Nephron (organoid): ENCODE results near the gene RAB12.

Source experiments
- H3K27ac Mint-ChIP-seq, 3 experiments: 2 replicates each; pipeline ENCODE4 v1.8.0; 2020; ENCODE audit warnings: mixed read lengths in 3 of 3, mild to moderate bottlenecking in 2 of 3, moderate library complexity in 1 of 3
- H3K27me3 Mint-ChIP-seq: 2 replicates; pipeline ENCODE4 v1.8.0; 2021; ENCODE audit warnings: low read depth, mild to moderate bottlenecking, moderate library complexity, mixed read lengths
- H3K36me3 Mint-ChIP-seq: 2 replicates; pipeline ENCODE4 v1.8.0; 2020; ENCODE audit warnings: low read depth, mixed read lengths
- H3K4me1 Mint-ChIP-seq: 2 replicates; pipeline ENCODE4 v1.8.0; 2020; ENCODE audit warnings: mixed read lengths
- H3K4me3 Mint-ChIP-seq, 3 experiments: 2 replicates each; pipeline ENCODE4 v1.8.0; 2020; ENCODE audit warnings: mild to moderate bottlenecking in 3 of 3, mixed read lengths in 3 of 3, moderate library complexity in 2 of 3
- H3K9me3 Mint-ChIP-seq: 2 replicates; pipeline ENCODE4 v1.8.0; 2020; ENCODE audit warnings: mixed read lengths
- CTCF ChIP-seq, 3 experiments: fragments of 200-600 bp; sonication (generic); IDR thresholded peaks; one replicate each; pipeline ENCODE4 v1.5.0; 2021; ENCODE audit warnings: antibody characterized with exemption in 3 of 3; ENCODE audit not compliant: unreplicated experiment in 3 of 3

The RAB12 gene

DNA sequence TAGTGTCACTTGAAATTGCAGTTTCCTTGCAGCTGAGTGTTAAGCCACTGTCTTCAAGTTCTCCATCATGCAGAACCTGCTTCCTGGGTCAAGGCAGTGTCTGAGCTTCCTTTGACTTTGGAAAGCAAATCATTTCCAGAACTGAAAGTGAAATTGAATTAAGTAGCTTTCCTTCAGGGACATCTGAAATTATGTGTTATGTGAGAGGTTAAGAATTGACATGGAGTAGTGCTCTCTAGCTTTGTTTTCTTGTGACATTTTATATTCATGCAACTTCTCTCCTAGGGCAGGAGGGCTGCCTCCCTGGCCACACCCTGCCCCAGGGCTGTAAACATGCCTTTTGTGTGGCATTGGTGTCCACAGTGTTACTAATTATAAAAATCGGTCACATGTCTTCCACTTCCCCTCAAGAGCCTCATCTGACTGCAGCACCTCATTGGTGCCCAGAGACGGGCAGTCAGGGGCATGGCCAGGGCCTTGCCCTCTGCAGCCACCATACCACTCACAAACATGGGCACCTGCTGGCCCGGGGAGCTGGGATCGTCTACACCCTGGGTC lies 14.4 kb downstream of the RAB12 start:
- Mint-ChIP-seq H3K9me3 (no peaks in the 10 kb centered on the region), H3K4me1 (peaks cover 20% of the 10 kb centered on the region), H3K36me3 (peaks cover 54% of the 10 kb centered on the region), H3K4me3 (no peak overlapping the region), H3K27ac (peak overlapping the region; percentile 41 to 73 (median 48)), H3K27me3 (no peaks in the 10 kb centered on the region)
- no peak for TF ChIP-seq CTCF (IDR thresholded peaks at IDR 0.05; ENCODE audit: unreplicated experiment in 3 of 3)

DNA sequence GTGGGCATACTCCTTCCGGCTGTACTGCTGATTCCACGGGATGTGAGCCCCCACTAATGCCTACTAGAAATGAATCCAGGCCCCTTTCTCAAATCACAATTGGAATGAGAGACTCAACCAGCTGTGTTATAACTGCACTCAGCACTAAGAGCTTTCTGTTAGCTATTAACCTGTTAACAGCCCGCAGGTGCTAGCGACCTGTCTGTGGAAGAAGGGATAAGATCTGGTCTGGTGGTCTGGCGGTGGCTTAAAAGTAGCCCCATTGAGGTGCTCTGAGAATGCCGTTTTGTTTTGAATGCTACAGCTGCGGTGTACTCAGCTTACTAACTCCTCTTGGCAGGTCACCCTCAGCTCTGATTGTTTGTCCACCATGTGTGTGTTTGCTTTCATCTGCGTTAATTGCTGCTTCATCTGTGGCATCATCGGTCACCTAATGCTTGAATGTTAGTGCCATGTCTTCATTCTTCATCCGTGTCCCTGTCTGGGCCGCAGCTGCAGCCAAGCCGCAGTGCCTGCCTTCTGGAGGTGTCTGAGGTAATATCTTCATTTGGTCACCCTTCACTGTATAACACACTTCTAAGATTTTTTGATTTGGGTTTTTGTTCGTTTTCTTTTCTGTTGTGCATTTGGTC lies 16.3 kb downstream of the RAB12 start:
- Mint-ChIP-seq H3K4me1 (peaks cover 14% of the 10 kb centered on the region), H3K4me3 (peak overlapping the region in 1 of 3 experiments; percentile 38), H3K27me3 (no peaks in the 10 kb centered on the region), H3K27ac (peak overlapping the region; percentile 52 to 91 (median 91)), H3K9me3 (no peaks in the 10 kb centered on the region), H3K36me3 (peaks cover 49% of the 10 kb centered on the region)
- TF ChIP-seq CTCF (IDR thresholded peaks at IDR 0.05; ENCODE audit: unreplicated experiment in 3 of 3) = no peak

DNA sequence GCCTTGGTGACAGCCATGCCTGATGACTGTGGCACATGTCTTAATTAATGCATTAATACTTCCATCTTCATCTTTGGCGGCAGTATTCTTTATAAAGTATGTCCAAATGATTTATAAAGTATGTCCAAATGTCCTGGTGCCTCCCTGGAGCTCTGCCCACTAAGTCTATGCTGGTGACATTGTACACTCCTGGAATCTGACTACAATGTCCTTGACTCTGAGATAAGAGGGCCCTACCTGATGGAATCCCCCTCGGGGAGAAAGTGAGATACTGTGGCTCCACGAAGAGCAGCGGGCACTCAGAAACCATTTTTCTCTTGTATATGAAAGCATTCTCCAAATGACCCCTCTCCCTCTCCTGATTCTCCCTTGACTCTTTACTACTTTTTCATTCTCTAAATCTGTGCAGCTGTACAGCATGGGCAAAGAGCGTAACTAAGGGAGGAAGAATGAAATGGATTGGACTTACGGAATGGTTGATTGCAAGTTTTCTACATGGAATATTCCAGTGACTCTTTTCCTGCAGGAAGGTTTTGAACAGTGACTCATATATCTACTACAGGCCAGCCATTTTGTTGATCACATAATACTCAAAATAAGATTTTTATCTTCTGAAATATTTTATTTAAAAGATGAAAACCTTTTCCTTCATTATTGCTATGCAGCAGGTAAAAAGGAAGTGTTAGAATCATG lies 17.3 kb downstream of the RAB12 start:
- Mint-ChIP-seq H3K4me3 (no peak overlapping the region), H3K27ac (peak overlapping the region; percentile 33 to 91 (median 91))

GRCh38 chr18:8627107-8627472 lies 17.9 kb downstream of the RAB12 start:
- H3K4me3 Mint-ChIP-seq = no peak overlapping the region
- TF ChIP-seq CTCF (IDR thresholded peaks at IDR 0.05; ENCODE audit: unreplicated experiment in 3 of 3) = no peak
- H3K4me1 Mint-ChIP-seq = peaks cover 13% of the 10 kb centered on the region
- peak overlapping the region; percentile 29 to 91 (median 91) for H3K27ac Mint-ChIP-seq
- H3K27me3 Mint-ChIP-seq = no peaks in the 10 kb centered on the region
- no peaks in the 10 kb centered on the region for H3K9me3 Mint-ChIP-seq
- H3K36me3 Mint-ChIP-seq = peaks cover 39% of the 10 kb centered on the region

More for the DNA sequence above, 17.3 kb downstream of the RAB12 start:
- no peak for TF ChIP-seq CTCF (IDR thresholded peaks at IDR 0.05; ENCODE audit: unreplicated experiment in 3 of 3)
- H3K9me3 Mint-ChIP-seq = no peaks in the 10 kb centered on the region
- no peaks in the 10 kb centered on the region for H3K27me3 Mint-ChIP-seq
- H3K4me1 Mint-ChIP-seq = peaks cover 14% of the 10 kb centered on the region
- H3K36me3 Mint-ChIP-seq = peaks cover 43% of the 10 kb centered on the region

DNA sequence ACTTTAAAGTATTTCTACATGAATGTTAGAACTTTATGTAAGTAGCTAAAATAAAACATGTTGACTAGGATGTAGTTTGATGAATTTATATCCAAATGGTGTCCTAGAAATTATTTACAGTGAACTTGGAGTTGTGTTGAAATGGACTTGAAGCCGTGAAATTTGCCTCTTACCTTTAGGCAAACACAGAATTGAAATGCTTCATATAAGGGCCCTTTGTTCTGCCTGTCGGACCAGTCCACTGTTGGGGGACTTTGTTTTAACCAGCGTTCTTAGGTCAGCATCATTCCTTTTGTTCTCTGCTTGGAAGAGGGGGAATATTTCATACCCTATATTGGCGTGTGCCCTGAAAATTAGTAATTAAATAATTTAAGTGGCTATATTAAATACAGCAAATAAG lies 18.3 kb downstream of the RAB12 start:
- TF ChIP-seq CTCF (IDR thresholded peaks at IDR 0.05; ENCODE audit: unreplicated experiment in 3 of 3) = no peak
- Mint-ChIP-seq H3K9me3 (no peaks in the 10 kb centered on the region), H3K27me3 (no peaks in the 10 kb centered on the region), H3K4me1 (peaks cover 10% of the 10 kb centered on the region), H3K27ac (peak overlapping the region; percentile 29 to 91 (median 91)), H3K36me3 (peaks cover 36% of the 10 kb centered on the region), H3K4me3 (no peak overlapping the region)
